HUES64 (cell line): ENCODE data around the gene TEX26.

Source experiments
- H3K27ac ChIP-seq: 2 replicates; pipeline ENCODE4 v1.7.0; 2013; ENCODE audit warnings: low read depth, low read length, inconsistent platforms
- H3K27me3 ChIP-seq: 2 replicates; pipeline ENCODE4 v1.6.1; 2013; ENCODE audit warnings: mild to moderate bottlenecking, low read length; ENCODE audit not compliant: insufficient read depth
- H3K36me3 ChIP-seq: 2 replicates; pipeline ENCODE4 v1.6.1; 2013; ENCODE audit warnings: mild to moderate bottlenecking, low read length; ENCODE audit not compliant: insufficient read depth
- H3K4me1 ChIP-seq: 2 replicates; pipeline ENCODE4 v1.6.1; 2013; ENCODE audit warnings: mild to moderate bottlenecking, low read length, moderate library complexity; ENCODE audit not compliant: insufficient read depth
- H3K4me3 ChIP-seq: 2 replicates; pipeline ENCODE4 v1.5.1; 2013; ENCODE audit warnings: mild to moderate bottlenecking, low read length, moderate library complexity
- H3K9ac ChIP-seq: 2 replicates; pipeline ENCODE4 v1.6.1; 2013; ENCODE audit warnings: mild to moderate bottlenecking, low read depth, low read length
- H3K9me3 ChIP-seq: 2 replicates; pipeline ENCODE4 v1.6.1; 2013; ENCODE audit warnings: low read depth, low read length; ENCODE audit not compliant: insufficient read depth
- WGBS: fragments of 150-250, 120-280 bp; methylation state at CpG from one replicate; pipeline ENCODE4 v1.1.7; 2013; ENCODE audit warnings: missing lambda C conversion rate; 5-methylcytosine and 5-hydroxymethylcytosine counted together

The TEX26 gene

GRCh38 chr13:31012655-31013024, 80.2 kb downstream of the TEX26 start:
- Histone ChIP-seq H3K27ac (no peak overlapping the region), H3K27me3 (no peaks in the 10 kb centered on the region), H3K9ac (no peak overlapping the region), H3K4me1 (peaks cover 28% of the 10 kb centered on the region), H3K9me3 (no peaks in the 10 kb centered on the region), H3K4me3 (no peak overlapping the region), H3K36me3 (no peaks in the 10 kb centered on the region)
- WGBS: 82% methylated on average over 2 of the region's 2 CpGs

GRCh38 chr13:31014456-31014855, 82.0 kb downstream of the TEX26 start:
- H3K27me3 ChIP-seq: no peaks in the 10 kb centered on the region
- WGBS: 100% methylated on average over 1 of the region's 1 CpG

GRCh38 chr13:31015199-31015598, 82.7 kb downstream of the TEX26 start:
- H3K4me3 ChIP-seq: no peak overlapping the region

More at GRCh38 chr13:31014456-31014855, 82.0 kb downstream of the TEX26 start:
- Histone ChIP-seq H3K36me3 (no peaks in the 10 kb centered on the region), H3K27ac (no peak overlapping the region), H3K4me1 (peaks cover 28% of the 10 kb centered on the region), H3K9ac (no peak overlapping the region), H3K9me3 (no peaks in the 10 kb centered on the region), H3K4me3 (no peak overlapping the region)

GRCh38 chr13:31016342-31017325, 84.2 kb downstream of the TEX26 start:
- no peaks in the 10 kb centered on the region for H3K27me3 ChIP-seq
- 71% methylated on average over 4 of the region's 8 CpGs for WGBS
- no peak overlapping the region for H3K4me3 ChIP-seq
- H3K9ac ChIP-seq: no peak overlapping the region
- no peaks in the 10 kb centered on the region for H3K36me3 ChIP-seq
- H3K9me3 ChIP-seq: no peaks in the 10 kb centered on the region
- no peak overlapping the region for H3K27ac ChIP-seq
- peaks cover 13% of the 10 kb centered on the region for H3K4me1 ChIP-seq

More at GRCh38 chr13:31015199-31015598, 82.7 kb downstream of the TEX26 start:
- H3K27me3 ChIP-seq: no peaks in the 10 kb centered on the region
- no peak overlapping the region for H3K9ac ChIP-seq
- H3K27ac ChIP-seq: no peak overlapping the region
- peaks cover 27% of the 10 kb centered on the region for H3K4me1 ChIP-seq
- no peaks in the 10 kb centered on the region for H3K36me3 ChIP-seq
- no peaks in the 10 kb centered on the region for H3K9me3 ChIP-seq

GRCh38 chr13:31018511-31018910, 86.1 kb downstream of the TEX26 start:
- Histone ChIP-seq H3K9me3 (no peaks in the 10 kb centered on the region), H3K36me3 (no peaks in the 10 kb centered on the region), H3K4me1 (no peaks in the 10 kb centered on the region; the same call in 1 of the 2 replicates), H3K27me3 (no peaks in the 10 kb centered on the region), H3K27ac (no peak overlapping the region), H3K9ac (no peak overlapping the region), H3K4me3 (no peak overlapping the region)
- 92% methylated on average over 3 of the region's 3 CpGs for WGBS

GRCh38 chr13:31020996-31021395, 88.5 kb downstream of the TEX26 start:
- 30% methylated on average over 2 of the region's 3 CpGs for WGBS
- H3K27me3 ChIP-seq: no peaks in the 10 kb centered on the region
- no peaks in the 10 kb centered on the region; the same call in 1 of the 2 replicates for H3K4me1 ChIP-seq
- H3K4me3 ChIP-seq: no peak overlapping the region
- no peak overlapping the region for H3K9ac ChIP-seq
- no peak overlapping the region for H3K27ac ChIP-seq
- no peaks in the 10 kb centered on the region for H3K36me3 ChIP-seq
- no peaks in the 10 kb centered on the region for H3K9me3 ChIP-seq

- H3K27me3 ChIP-seq: no peaks in the 10 kb centered on the region
- no peaks in the 10 kb centered on the region for H3K36me3 ChIP-seq
- H3K4me1 ChIP-seq: no peaks in the 10 kb centered on the region; the same call in 1 of the 2 replicates
- no peak overlapping the region for H3K4me3 ChIP-seq
- no peak overlapping the region for H3K27ac ChIP-seq
- no peaks in the 10 kb centered on the region for H3K9me3 ChIP-seq
- H3K9ac ChIP-seq: no peak overlapping the region
- 80% methylated on average over 13 of the region's 13 CpGs for whole genome bisulfite sequencing
Observed at GRCh38 chr13:31022288-31022895, 89.9 kb downstream of the TEX26 start.

- no peaks in the 10 kb centered on the region for H3K27me3 ChIP-seq
- no peaks in the 10 kb centered on the region for H3K9me3 ChIP-seq
- H3K4me1 ChIP-seq: no peaks in the 10 kb centered on the region; the same call in 1 of the 2 replicates
- no peak overlapping the region for H3K9ac ChIP-seq
- no peak overlapping the region for H3K27ac ChIP-seq
- 0% methylated on average over 1 of the region's 2 CpGs for WGBS
- no peak overlapping the region for H3K4me3 ChIP-seq
- no peaks in the 10 kb centered on the region for H3K36me3 ChIP-seq
Observed at GRCh38 chr13:31022928-31023530, 90.6 kb downstream of the TEX26 start.
